GM12875 (cell line): ENCODE data around the gene DNAJB5.

Experiments
- H3K4me3 ChIP-seq: one replicate; pipeline ENCODE4 v1.5.1; 2011; ENCODE audit warnings: low read depth, low read length, control low read depth
- TF ChIP-seq, protein P1 (sequence below): IDR thresholded peaks from 2 replicates; pipeline ENCODE4 v1.5.1; 2011; ENCODE audit warnings: low read depth, mild to moderate bottlenecking, control low read depth, inconsistent platforms, low read length, moderate library complexity, borderline replicate concordance; ENCODE audit not compliant: insufficient read depth

Gene DNAJB5

DNA sequence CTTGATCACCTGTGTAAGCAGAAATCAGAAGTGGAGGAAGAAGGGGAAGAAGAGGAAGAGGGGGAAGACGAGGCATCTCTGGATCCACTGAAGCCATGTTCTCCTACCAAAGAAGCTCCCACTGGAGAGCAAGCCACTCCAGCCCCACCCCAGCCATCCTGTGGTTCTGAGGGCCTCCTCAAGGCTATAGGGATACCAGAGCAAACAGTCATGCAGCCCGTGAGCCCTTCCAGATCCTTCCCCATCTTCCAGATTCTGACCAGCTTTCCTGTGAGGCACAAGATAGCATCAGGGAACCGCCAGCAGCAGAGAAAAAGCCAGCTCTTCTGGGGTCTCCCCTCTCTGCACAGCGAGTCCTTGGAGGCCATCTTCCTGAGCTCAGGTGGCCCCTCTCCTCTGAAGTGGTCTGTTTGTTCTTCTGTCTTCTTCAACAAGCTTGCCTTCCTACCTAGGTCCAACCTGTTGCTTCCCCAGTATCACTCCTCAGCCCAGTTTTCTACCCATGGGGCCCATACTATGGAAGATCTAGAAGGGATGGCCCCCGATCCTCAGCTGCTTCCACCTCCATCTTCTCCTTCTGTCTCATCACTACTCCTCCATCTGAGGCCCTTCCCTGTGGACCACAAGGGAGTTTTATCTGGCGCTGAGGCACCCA lies 53.5 kb downstream of the DNAJB5 start:
- TF ChIP-seq, protein P1, sequence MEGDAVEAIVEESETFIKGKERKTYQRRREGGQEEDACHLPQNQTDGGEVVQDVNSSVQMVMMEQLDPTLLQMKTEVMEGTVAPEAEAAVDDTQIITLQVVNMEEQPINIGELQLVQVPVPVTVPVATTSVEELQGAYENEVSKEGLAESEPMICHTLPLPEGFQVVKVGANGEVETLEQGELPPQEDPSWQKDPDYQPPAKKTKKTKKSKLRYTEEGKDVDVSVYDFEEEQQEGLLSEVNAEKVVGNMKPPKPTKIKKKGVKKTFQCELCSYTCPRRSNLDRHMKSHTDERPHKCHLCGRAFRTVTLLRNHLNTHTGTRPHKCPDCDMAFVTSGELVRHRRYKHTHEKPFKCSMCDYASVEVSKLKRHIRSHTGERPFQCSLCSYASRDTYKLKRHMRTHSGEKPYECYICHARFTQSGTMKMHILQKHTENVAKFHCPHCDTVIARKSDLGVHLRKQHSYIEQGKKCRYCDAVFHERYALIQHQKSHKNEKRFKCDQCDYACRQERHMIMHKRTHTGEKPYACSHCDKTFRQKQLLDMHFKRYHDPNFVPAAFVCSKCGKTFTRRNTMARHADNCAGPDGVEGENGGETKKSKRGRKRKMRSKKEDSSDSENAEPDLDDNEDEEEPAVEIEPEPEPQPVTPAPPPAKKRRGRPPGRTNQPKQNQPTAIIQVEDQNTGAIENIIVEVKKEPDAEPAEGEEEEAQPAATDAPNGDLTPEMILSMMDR: no peak
- no peak overlapping the region for H3K4me3 ChIP-seq

DNA sequence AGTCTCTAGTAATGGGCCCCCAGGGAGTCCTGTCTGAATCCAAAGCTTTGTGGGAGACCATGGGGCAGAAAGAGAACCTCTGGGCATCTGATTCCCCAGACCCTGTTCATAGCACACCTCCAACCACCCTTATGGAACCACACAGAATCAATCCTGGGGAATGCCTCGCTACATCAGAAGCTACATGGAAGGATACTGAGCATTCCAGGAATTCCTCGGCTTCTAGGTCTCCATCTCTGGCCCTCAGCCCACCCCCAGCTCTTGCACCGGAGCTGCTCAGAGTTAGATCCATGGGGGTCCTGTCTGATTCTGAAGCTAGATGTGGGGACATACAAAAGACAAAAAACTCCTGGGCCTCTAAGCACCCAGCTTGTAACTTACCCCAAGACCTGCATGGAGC lies 54.5 kb downstream of the DNAJB5 start:
- TF ChIP-seq, protein P1: no peak
- no peak overlapping the region for H3K4me3 ChIP-seq
